Measurements from ENCODE around the gene ERFL. TPM values are rescaled to one million over a fixed set of nuclear protein-coding genes. Genes with fewer than 3 reads are reported as not detected.

Gene ERFL
- polyA plus RNA-seq, 1 of the 3 experiments (the other 2 are of a cell fraction) = 0.07 TPM

- 0 out of 2 replicates have a peak, but pooled peaks have one; percentile 11 for TF ChIP-seq PBX3 (IDR thresholded peaks at IDR 0.05)
- TF ChIP-seq SMC3 (IDR thresholded peaks at IDR 0.05; ENCODE audit: low read depth, low read length) = no peak
- no peak for TF ChIP-seq CTCF (IDR thresholded peaks at IDR 0.05)
- no peak for TF ChIP-seq TCF12 (IDR thresholded peaks at IDR 0.05)
- Histone ChIP-seq H4K20me1 (ENCODE audit: insufficient read depth) (no peaks in the 10 kb centered on the region), H3K79me2 (ENCODE audit: insufficient read depth) (no peaks in the 10 kb centered on the region), H3F3A (replicated peaks; ENCODE audit: insufficient read depth) (no peaks in the 10 kb centered on the region), H3K27me3 (ENCODE audit: insufficient read depth) (no peaks in the 10 kb centered on the region), H3K4me3 (ENCODE audit: low read depth in 2 of 2, low read length in 1 of 2) (peak overlapping the region; percentile 35 to 42; a peak in 3 of 4 replicates), H3K9me2 (no peaks in the 10 kb centered on the region), H3K36me3 (replicated peaks in 1 of 2; ENCODE audit: control insufficient read depth in 1 of 2, insufficient read depth in 2 of 2, low read length in 1 of 2) (no peaks in the 10 kb centered on the region), H3K9me3 (no peaks in the 10 kb centered on the region), H3K27ac (ENCODE audit: low read depth in 2 of 2, low read length in 1 of 2) (no peak overlapping the region; a peak in 1 of 4 replicates), H3K4me1 (ENCODE audit: control insufficient read depth in 1 of 2, insufficient read depth in 2 of 2, low read depth in 1 of 2, low read length in 1 of 2) (no peaks in the 10 kb centered on the region; a peak in 1 of 4 replicates), H3K9ac (no peak overlapping the region; the same call in 1 of the 2 replicates), H3K4me2 (peak overlapping the region; percentile 50; the same call in 1 of the 2 replicates), H2AFZ (ENCODE audit: low read depth) (no peak overlapping the region; the same call in 1 of the 2 replicates)
- DNase-seq = peak; percentile 69
- WGBS (ENCODE audit: low lambda C conversion rate) = 34% methylated on average over 38 of the region's 53 CpGs
- ChIA-PET POLR2A (interaction anchor here (1.6 kb wide), 1 partner anchor 81 kb away, joined by 5 read pairs; the partner anchor contains the start of gene RPS19), CTCF (interaction anchor here (1.1 to 3.4 kb wide), 5 partner anchors 9 to 94 kb away, joined by 3 to 15 read pairs (median 9); partner anchors contain the start of gene RABAC1)
Measured at GRCh38 chr19:41940731-41941409, 12.6 kb upstream of the ERFL start.

GRCh38 chr19:41939861-41940730 is 11.8 kb upstream of the ERFL start:
- Histone ChIP-seq H3K4me3 (ENCODE audit: low read depth in 2 of 2, low read length in 1 of 2) (peak overlapping the region; percentile 35 to 42; a peak in 3 of 4 replicates), H2AFZ (ENCODE audit: low read depth) (peak overlapping the region; percentile 81; the same call in 1 of the 2 replicates), H3K9ac (peak overlapping the region; percentile 45), H3F3A (replicated peaks; ENCODE audit: insufficient read depth) (no peaks in the 10 kb centered on the region), H3K27ac (ENCODE audit: low read depth in 2 of 2, low read length in 1 of 2) (peak overlapping the region in 1 of 2 experiments; percentile 47; a peak in 1 of 4 replicates), H3K79me2 (ENCODE audit: insufficient read depth) (no peaks in the 10 kb centered on the region), H3K9me3 (no peaks in the 10 kb centered on the region), H3K9me2 (no peaks in the 10 kb centered on the region), H3K4me2 (peak overlapping the region; percentile 70), H4K20me1 (ENCODE audit: insufficient read depth) (0 out of 2 replicates have a peak, but pooled peaks cover 3% of the 10 kb centered on the region), H3K4me1 (ENCODE audit: control insufficient read depth in 1 of 2, insufficient read depth in 2 of 2, low read depth in 1 of 2, low read length in 1 of 2) (no peaks in the 10 kb centered on the region; a peak in 1 of 4 replicates), H3K27me3 (ENCODE audit: insufficient read depth) (no peaks in the 10 kb centered on the region), H3K36me3 (replicated peaks in 1 of 2; ENCODE audit: control insufficient read depth in 1 of 2, insufficient read depth in 2 of 2, low read length in 1 of 2) (no peaks in the 10 kb centered on the region)
- ChIA-PET POLR2A (interaction anchor here (1.6 kb wide), 1 partner anchor 80 kb away, joined by 5 read pairs; the partner anchor contains the start of gene RPS19), CTCF (interaction anchor here (3.4 kb wide), 1 partner anchor 67 kb away, joined by 15 read pairs; no protein-coding TSS in a partner anchor)
- 5% methylated on average over 38 of the region's 83 CpGs for WGBS (ENCODE audit: low lambda C conversion rate)
- TF ChIP-seq MXI1 (IDR thresholded peaks at IDR 0.05; ENCODE audit: low read depth, low read length) = no peak
- TF ChIP-seq CHD2 (IDR thresholded peaks at IDR 0.05; ENCODE audit: low read length, partially characterized antibody) = no peak
- TF ChIP-seq ELF1 (IDR thresholded peaks at IDR 0.05) = no peak
- TF ChIP-seq FOXJ3 (CRISPR knock-in tag; IDR thresholded peaks at IDR 0.05) = no peak
- no peak for TF ChIP-seq RAD21 (IDR thresholded peaks at IDR 0.05; ENCODE audit: low read length)
- no peak for TF ChIP-seq RFX5 (IDR thresholded peaks at IDR 0.05; ENCODE audit: low read length)
- no peak for TF ChIP-seq MEF2A (IDR thresholded peaks at IDR 0.05; ENCODE audit: borderline replicate concordance, low read depth)
- TF ChIP-seq USF2 (IDR thresholded peaks at IDR 0.05; ENCODE audit: borderline replicate concordance, low read depth, low read length) = no peak
- TF ChIP-seq EP300 (IDR thresholded peaks at IDR 0.05; ENCODE audit: borderline replicate concordance in 1 of 2, low read depth in 1 of 2, low read length in 1 of 2) = no peak
- no peak for TF ChIP-seq SIN3A (IDR thresholded peaks at IDR 0.05; ENCODE audit: borderline replicate concordance, low read depth, low read length)
- no peak for TF ChIP-seq FOXM1 (IDR thresholded peaks at IDR 0.05; ENCODE audit: low read depth)
- TF ChIP-seq RCOR1 (IDR thresholded peaks at IDR 0.05; ENCODE audit: low read length) = no peak
- TF ChIP-seq GABPA (IDR thresholded peaks at IDR 0.05; ENCODE audit: low read depth) = no peak
- TF ChIP-seq CTCF (IDR thresholded peaks at IDR 0.05) = no peak
- no peak for TF ChIP-seq SMC3 (IDR thresholded peaks at IDR 0.05; ENCODE audit: low read depth, low read length)
- DNase-seq = peak; percentile 87
